GM11168 (cell line): ENCODE measurements around the gene SLAMF9.
"Not testable (repeated sequence)": the region's sequence is repeated elsewhere in the genome, so short reads cannot be mapped to it uniquely, and the experiment has no call there.

ENCODE experiments used
- in situ Hi-C: fragments of 300-500 bp; cut with MboI; formaldehyde crosslinking; loops from one replicate; pipeline ENCODE4 v1.12.0; 2022; ENCODE audit warnings: low sequenced_read_pairs; ENCODE audit not compliant: unreplicated experiment

The SLAMF9 gene

GRCh38 chr1:159908031-159908940, 45.8 kb downstream of the SLAMF9 start:
- in situ Hi-C loops: no loop called here

- in situ Hi-C loops: no loop called here
Measured at GRCh38 chr1:159906960-159907359, 47.1 kb downstream of the SLAMF9 start.

DNA sequence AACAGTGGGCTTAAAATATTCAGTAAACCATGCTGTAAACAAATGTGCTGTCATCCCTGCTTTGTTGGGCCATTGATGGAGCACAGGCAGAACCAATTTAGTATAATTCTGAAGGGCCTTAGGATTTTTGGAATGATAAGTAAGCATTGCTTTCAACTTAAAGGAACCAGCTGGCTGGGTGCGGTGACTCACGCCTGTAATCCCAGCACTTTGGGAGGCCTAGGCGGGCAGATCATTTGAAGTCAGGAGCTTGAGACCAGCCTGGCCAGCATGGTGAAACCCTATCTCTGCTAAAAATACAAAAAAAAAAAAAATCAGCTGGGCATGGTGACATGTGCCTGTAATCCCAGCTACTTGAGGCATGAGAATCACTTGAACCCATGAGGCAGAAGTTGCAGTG, 50.0 kb downstream of the SLAMF9 start:
- in situ Hi-C loops: not testable (repeated sequence)

DNA sequence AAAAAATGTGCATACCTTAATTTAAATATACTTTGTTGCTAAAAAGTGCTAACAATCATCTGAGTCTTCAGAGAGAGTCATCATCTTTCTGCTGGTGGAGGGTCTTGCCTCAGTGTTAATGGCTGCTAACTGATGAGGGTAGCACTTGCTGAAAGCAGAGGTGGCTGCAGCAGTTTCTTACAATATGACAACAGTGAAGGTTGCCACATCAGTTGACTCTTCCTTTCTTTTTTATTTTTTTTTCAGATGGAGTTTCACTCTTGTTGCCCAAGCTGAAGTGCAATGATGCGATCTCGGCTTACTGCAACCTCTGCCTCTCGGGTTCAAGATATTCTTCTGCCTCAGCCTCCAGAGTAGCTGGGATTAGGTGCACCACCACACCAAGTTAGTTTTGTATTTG, 51.5 kb downstream of the SLAMF9 start:
- in situ Hi-C loops: no loop called here
